Measurements from ENCODE around the gene IRS1. TPM values are rescaled to one million over a fixed set of nuclear protein-coding genes. Genes with fewer than 3 reads are reported as not detected.

IRS1 gene
- total and polyA plus RNA-seq, 2 of the 4 experiments (the other 2 are of a cell fraction): 21.1 to 37.1 TPM

- Histone ChIP-seq H2BK5ac (ENCODE audit: low read depth, low read length, poor library complexity, severe bottlenecking) (no peak overlapping the region), H2BK20ac (ENCODE audit: low read depth, low read length) (no peak overlapping the region), H2BK120ac (ENCODE audit: low read depth, low read length) (no peak overlapping the region), H3K9ac (ENCODE audit: low read depth, low read length) (no peak overlapping the region), H3K36me3 (ENCODE audit: control insufficient read depth, insufficient read depth, low read length) (peaks cover 31% of the 10 kb centered on the region), H3K9me1 (ENCODE audit: insufficient read depth, low read length) (peaks cover 4% of the 10 kb centered on the region), H3K4ac (ENCODE audit: low read depth, low read length) (no peak overlapping the region), H4K20me1 (ENCODE audit: insufficient read depth, low read length) (peaks cover 36% of the 10 kb centered on the region), H4K91ac (ENCODE audit: insufficient read depth, low read depth, low read length) (no peak overlapping the region), H4K8ac (ENCODE audit: low read depth in 2 of 2, low read length in 2 of 2) (no peak overlapping the region), H3K14ac (replicated peaks; ENCODE audit: low read depth, low read length) (no peak overlapping the region), H3K9me3 (ENCODE audit: control insufficient read depth, insufficient read depth, low read length) (no peaks in the 10 kb centered on the region), H3K4me1 (ENCODE audit: control insufficient read depth, insufficient read depth, low read length) (peaks cover 15% of the 10 kb centered on the region), H3K18ac (ENCODE audit: low read depth, low read length) (no peak overlapping the region), H4K5ac (ENCODE audit: low read depth, low read length) (no peak overlapping the region), H3K56ac (ENCODE audit: extremely low read depth, insufficient read depth, low read length) (no peak overlapping the region), H3K4me3 (ENCODE audit: insufficient read depth, low read depth, low read length) (no peak overlapping the region), H3K4me2 (ENCODE audit: low read depth, low read length) (no peak overlapping the region), H3K27me3 (ENCODE audit: control insufficient read depth, insufficient read depth, low read length) (no peaks in the 10 kb centered on the region), H2AK5ac (ENCODE audit: low read depth, low read length) (no peak overlapping the region), H2AFZ (replicated peaks; ENCODE audit: low read length, poor library complexity) (no peak overlapping the region), H2AK9ac (replicated peaks; ENCODE audit: low read depth, low read length, poor library complexity) (no peak overlapping the region), H2BK15ac (ENCODE audit: low read depth, low read length) (no peak overlapping the region), H3K23ac (ENCODE audit: low read depth, low read length) (no peak overlapping the region), H3K79me1 (ENCODE audit: low read depth in 1 of 2, low read length in 2 of 2) (peaks cover 7 to 75% of the 10 kb centered on the region in 2 experiments), H3K27ac (ENCODE audit: insufficient read depth, low read length) (peak overlapping the region; percentile 24; the same call in 1 of the 2 replicates)
- DNase-seq: no peak
- POLR2A ChIA-PET (ENCODE audit: unreplicated experiment): no interaction called here
- CTCF ChIA-PET: no interaction called here
- in situ Hi-C loops (cut with MboI; ENCODE audit: low sequenced_read_pairs): no loop called here
- TF ChIP-seq USF2 (IDR thresholded peaks at IDR 0.05; ENCODE audit: low read depth, low read length) (no peak), CEBPB (IDR thresholded peaks at IDR 0.05; ENCODE audit: low read depth, low read length) (no peak), MAZ (IDR thresholded peaks at IDR 0.05; ENCODE audit: borderline replicate concordance, low read depth, low read length) (no peak), SMC3 (IDR thresholded peaks at IDR 0.05; ENCODE audit: low read depth, low read length) (no peak), CHD1 (IDR thresholded peaks at IDR 0.05; ENCODE audit: low read depth, low read length) (no peak), RAD21 (IDR thresholded peaks at IDR 0.05; ENCODE audit: low read length) (no peak)
- no peak for ATAC-seq (ENCODE audit: low read depth)
- intact Hi-C loops (cut with micrococcal nuclease): no loop called here
- no TSS peak for BruUV-seq (replicated peaks)
- no CpG with 5 or more reads among the region's 3 CpGs for WGBS, 2 experiments (ENCODE audit: extremely low coverage in 2 of 2, insufficient read length in 1 of 2)
- dilution Hi-C loops (cut with HindIII; ENCODE audit: low sequenced_read_pairs, unreplicated experiment): no loop called here
Observed at GRCh38 chr2:226747288-226747687, 52.3 kb downstream of the IRS1 start.

Measured in IMR-90 (cell line).